NK-92 treated with Interleukin-12 subunit alpha and Interleukin-12 subunit beta, amount 100 ng/mL, for 24 hours (cell line): ENCODE data around the gene HOXC6.

Source experiments
- DNase-seq: peaks from one replicate; lab custom pipeline; 2025; lab: John Stamatoyannopoulos, UW

Gene HOXC6

DNA sequence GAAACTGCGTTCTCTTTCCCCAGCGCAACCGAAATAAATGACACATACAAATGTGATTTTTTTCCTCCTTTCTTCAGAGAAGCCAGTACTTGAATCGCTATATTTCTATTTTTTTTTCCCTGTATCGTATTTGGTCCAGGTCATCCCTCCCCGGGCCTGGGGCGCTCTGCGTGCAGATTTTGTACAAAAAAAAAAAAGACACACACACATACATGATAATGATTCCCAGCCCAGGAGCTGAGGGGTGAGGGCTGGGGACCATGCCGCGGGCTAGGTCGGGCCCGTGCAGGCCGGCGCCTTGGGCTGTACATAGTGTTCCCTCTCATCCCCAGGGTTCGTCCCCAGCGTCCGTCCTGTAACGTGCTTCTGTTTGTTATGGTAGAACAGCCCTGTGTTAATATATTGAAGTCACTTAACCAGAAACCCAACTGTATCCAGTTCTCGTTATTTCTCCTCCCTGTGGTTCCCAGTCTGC is 25.3 kb upstream of the HOXC6 start:
- DNase-seq: no peak

DNA sequence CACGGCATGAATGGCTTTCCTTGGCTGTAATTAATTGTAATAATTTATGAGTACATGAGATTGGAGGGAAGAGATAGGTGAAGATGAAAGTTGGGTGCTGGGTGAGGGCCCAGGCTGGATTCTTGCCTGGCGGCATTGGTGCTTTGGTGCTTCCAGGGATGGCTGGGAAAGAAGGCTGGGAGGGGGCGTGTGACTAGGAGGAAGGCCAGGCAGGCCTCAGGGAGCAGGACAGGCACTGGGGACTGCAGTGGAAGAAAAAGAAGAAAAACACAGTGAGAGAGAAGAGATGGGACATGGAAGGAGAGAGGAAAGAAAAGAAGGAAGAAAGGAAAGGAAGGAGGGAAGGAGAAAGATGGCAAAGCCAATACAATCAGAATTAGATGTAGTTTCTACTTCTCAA is 24.6 kb upstream of the HOXC6 start:
- no peak for DNase-seq

DNA sequence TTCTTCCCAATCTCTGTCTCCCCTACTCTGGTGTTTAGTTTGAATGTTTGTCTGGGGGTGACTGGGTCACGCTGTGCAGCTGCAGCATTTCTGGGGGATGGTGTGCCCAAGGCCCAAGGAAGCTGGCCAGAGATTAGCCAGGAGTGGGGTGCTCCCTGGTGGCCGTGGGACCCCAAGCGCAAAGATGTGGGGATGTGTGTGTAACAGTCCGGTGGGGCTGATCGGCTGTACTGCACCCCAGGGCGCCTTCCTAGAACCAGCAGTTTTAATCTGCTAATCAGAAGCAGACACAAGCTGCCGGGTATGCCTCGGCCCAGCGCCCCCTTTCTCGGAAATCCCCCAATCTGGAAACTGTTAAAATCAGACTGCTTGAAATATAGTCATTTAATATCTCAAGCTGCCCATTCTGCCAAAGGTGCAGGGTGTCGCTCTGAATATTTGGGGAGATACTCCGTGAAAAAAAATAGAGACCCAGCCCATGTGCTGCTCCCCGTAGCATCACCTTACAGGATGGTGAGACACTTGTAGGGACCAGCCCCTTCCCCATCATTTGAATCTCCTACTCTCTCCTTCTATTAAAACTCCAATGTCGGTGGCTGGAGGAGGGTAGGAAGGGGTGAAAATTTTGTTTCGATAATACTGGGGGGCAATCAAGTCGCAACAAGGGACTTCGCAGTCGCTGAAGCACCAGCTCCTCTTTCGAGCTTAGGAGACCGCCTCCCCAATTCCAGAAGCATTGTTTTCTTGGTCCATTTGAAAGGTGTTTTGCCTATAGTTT is 24.0 kb upstream of the HOXC6 start:
- DNase-seq: no peak

DNA sequence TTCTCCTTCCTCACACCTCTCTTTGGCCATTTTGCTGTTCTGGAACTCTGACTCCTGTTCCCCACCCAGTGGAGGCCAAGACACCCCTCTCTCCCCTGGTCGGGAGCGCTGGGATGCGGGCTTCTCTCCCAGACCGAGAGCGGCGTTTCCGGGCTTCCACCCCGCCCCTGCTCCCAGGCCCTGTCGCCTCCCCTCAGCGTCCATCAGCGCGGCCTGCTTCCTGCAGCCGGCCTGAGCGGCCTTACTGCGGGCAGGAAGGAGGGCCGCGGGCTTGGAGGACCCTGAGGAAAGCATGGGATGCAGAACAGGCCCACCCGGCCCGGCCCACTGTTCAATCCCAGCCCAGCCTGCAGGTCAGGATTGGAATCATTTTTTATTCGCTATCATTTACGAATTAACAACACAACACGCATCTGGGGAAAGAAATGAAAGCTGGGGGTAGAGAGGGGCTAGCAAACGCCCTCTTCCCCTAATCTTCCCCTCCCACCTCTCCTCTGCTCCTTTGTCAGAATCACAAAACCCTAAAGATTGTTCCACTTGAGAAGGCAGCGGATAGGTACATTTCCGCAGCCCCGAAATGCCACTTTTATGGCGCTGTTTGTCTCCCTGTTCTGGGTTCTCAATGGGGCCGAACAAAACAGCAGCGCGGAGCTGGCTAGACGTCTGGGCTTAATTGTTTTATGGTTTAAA is 23.3 kb upstream of the HOXC6 start:
- DNase-seq: no peak

- no peak for DNase-seq
These were observed 22.7 kb upstream of the HOXC6 start for GRCh38 chr12:54005531-54005852.

- DNase-seq: peak; percentile 42
These were observed 22.2 kb upstream of the HOXC6 start for GRCh38 chr12:54005853-54006558.

GRCh38 chr12:54006559-54007220 is 21.6 kb upstream of the HOXC6 start:
- DNase-seq: no peak

DNA sequence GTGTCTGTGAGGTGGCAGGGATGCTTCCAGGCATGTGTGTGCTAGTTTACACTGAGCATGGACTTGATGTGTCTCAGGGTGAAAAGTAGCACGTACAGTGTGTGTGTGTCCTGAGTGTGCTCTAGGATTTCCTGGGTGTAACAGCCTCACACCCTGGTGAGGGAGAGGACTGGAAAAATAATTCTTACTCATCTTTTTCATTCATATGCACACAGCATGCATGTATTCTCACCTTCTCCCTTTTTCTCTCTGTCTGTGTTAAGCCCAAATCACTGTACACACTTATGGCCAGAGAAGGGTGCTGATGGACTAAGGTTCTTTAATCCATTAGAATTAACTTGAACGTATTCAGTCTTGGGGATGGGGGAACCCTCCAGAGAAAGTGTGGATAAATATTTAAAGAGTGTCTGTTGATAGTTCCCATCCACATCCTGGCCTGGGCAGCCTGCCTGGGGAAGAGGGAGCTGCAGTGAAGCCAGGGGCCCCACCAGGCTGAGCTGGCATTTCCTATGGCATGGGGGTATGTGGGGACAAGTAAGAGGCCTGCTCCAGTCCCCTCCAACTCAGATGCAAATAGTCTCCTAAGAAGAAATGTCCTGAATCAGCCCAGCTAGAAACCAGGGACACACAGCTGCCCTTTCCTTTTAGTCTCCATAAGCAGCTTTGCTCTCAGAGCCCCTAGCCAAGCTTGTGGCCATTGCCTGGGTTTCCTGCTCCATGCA is 20.5 kb upstream of the HOXC6 start:
- DNase-seq: no peak

DNA sequence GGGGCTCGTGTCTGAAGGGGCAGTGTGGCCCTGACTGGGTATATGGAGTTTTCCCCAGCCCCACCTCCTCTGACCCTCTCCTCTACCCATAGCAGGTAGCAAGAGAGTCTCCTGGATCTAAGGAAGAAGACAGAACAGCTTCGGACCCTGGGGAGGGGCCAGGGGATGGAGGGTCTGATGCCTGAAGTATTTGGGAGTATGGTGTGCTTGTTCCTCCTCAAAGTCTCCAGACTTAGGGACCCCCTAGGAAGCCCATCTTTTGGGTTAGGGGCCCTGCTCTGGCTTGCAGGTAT is 20.0 kb upstream of the HOXC6 start:
- DNase-seq: no peak

DNA sequence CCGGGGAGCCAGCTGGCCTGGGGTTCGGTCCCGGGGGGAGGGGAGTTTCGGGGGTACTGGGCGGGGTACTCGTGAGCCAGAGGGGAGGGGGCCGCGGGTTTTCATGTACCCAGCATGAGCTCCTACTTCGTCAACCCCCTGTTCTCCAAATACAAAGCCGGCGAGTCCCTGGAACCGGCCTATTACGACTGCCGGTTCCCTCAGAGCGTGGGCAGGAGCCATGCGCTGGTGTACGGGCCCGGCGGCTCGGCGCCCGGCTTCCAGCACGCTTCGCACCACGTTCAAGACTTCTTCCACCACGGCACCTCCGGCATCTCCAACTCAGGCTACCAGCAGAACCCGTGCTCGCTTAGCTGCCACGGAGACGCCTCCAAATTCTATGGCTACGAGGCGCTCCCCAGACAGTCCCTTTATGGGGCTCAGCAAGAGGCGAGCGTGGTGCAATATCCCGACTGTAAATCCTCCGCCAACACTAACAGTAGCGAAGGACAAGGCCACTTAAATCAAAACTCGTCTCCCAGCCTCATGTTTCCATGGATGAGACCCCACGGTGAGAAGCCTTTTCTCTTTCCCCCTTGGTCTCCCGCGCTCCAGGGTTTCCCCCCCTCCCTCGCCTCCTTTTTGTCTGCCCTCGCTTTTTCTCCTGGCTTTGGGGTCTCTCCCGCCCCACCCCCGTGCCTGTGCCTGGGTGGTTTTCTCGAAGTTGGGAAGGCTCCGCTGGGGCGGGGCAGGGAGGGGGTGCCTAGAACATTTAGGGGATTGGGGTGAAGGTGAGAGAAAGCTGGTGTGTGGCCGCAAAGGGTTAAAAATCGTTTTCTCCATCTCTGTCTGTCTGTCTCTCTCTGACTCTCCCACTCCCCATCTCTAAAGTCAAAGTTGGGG is 18.8 kb upstream of the HOXC6 start:
- DNase-seq: no peak

DNA sequence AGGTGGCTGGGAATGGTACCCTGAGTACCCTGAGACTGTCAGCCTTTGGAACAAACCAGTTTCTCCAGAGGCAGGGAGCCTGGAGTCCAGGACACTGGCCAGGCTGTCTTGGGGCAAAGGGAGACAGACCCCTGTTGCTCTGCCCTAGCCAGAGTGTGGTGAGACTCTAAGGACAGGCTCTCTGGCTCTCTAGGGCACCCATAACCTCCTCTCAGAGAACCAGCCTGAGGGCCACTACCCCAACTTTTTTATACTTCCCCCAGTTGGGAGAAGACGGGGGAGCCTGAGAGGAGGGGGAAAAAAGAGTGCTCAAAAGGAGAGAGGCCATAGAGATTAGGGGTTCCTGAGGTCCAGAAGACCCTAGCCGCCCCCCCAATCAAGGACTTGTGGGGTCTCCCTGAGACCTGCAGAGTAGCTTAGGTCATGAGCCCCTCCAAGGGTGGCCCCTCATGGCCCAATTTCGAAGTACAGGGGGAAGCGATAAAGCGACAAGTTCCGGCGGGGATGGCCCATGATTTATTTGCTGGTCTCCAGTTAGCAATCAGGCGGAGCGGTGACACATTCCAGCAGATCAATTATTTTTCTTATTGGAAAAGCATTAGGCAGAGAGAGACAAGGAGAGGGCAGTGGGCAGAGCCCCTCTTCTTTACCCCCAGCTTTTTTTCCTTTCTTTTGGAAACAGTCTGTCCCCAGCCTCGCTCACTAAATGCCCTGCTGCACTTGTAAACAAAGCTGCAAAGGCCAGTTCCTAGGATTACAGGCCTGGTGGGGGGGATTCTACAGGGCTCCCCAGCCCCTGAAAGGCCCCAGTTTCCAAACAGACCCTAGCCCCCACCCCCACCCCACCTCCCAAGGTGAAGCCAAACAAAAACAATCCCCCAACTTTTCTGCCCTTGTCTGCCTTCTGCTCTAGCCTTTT is 17.9 kb upstream of the HOXC6 start:
- DNase-seq: no peak

GRCh38 chr12:54010972-54011664 is 17.1 kb upstream of the HOXC6 start:
- DNase-seq: no peak

GRCh38 chr12:54011665-54012532 is 16.3 kb upstream of the HOXC6 start:
- no peak for DNase-seq

DNA sequence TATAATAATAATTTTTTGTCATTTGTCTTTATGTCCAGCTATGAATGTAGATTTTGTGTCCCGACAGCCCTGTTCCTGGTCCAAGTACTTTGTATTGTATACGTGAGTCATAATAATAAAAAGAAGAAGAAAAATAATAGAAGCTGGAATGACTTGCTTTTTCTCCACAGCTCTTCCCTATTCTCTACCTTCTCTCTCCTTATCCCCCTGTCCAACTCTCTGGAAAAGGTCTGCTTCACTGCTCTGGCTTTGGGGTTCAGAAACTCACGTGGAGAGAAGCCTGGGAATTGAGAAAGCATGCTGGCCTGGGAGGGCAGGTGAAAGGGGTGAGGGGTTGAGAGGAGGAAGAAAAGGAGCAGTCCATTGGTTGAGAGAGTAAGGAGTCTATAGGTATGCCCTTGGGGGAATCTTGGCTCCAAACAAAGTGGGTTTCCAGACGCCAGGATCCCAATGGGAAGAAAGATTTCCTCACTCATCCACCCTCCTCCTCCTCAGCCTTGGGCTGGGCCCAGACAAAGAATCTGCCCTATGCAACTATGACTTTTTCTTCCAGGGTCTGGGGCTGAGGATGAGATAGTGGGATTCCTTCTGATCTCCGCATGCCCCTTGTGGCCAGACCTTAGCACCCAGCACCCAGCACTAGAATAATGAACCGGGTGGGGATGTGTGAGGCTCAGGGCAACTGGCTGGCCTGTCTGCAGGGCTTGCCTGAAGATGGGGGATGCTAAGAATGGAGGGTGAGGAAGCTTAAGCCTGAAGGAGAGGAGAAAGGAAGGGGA is 15.4 kb upstream of the HOXC6 start:
- DNase-seq: no peak

DNA sequence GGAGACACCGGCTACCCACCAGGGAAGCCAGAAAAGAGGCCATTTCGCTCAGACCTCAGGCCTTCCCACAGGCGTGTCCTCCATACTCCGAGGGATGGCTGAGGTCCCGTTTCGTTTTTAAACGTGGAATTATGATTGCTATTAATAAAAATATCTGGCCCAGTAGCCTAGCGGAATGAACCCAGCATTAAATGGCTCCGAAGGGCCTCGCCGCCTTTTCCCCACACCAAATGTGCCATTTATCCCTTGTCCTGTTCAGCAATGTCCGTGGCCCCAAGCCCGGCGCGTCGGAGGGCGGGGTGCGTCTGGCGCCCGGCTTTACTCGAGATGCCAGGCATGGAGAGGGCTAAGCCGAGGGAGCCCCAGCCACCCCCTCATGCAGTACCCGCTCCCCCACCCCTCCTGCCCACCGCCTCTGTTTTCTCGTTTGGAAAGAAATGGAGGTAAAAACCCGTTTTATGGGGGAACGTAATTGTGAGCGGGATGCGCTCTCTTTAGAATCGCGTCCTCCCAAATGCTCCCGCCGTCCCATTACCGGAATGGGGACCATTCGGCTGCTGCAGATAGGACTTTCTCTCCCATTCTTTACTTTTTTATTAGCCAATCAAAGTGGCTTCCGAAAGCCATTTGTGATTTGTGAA is 13.7 kb upstream of the HOXC6 start:
- DNase-seq: no peak

DNA sequence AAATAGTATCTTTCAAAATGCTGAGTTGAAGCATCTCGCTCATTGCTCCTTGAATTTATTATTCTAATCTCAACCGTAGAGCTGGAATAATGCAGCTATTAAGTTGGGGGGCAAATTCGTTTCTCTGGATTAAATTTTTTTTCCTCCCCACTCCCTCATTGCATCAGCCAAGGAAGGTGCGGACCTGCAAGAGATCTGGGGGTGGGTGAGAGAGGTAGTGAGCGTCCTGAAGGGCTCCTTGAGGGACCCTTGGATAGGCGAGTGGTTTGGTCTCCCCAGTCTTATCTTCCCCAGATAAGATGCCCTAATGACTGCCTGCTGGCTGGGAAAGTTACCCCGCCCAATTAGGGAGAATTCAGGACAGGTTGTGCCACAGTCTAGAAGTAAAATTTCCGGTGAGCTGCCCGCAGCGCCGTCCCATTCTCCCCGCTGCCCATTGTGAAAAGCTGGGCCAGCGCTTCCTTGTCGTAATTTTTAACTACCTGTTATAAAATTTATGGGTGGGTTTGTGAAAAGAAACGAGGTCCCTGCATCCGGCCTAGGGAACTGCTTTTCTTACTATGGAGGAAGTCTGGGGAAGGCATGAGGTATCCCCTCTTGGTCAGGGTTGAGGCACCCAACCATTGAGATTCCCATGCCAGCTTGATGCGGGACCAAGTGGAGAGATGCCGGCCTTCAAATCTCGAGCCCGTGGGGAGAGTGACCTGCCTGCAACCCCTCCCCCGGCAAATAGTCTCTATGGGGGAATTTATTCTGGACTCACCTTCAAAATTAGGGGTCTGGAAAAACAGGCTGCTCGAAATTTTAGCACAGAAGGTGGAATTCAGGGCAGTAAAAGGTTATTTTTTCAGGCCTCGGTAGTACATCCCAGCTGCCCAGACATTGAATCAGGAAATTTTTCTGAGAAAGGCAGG is 13.0 kb upstream of the HOXC6 start:
- no peak for DNase-seq
